ENCODE results near the gene ZNF687. TPM values are rescaled to one million over a fixed set of nuclear protein-coding genes. Genes with fewer than 3 reads are reported as not detected.

Gene ZNF687
- polyA plus RNA-seq, 1 of the 3 experiments (the other 2 are of a cell fraction), result 15.8 TPM

GRCh38 chr1:151281225-151281968 lies 702 bp upstream of the ZNF687 start:
- H2AFZ ChIP-seq (ENCODE audit: low read depth), result peak overlapping the region; percentile 95
- H3K79me2 ChIP-seq (ENCODE audit: insufficient read depth), result peaks cover 40% of the 10 kb centered on the region
- peak overlapping the region; percentile 95 for H3K9ac ChIP-seq
- peak overlapping the region; percentile 70 to 86 for H3K4me3 ChIP-seq (ENCODE audit: low read depth in 2 of 2, low read length in 1 of 2)
- WGBS (ENCODE audit: low lambda C conversion rate), result under 1% methylated on average over 16 of the region's 48 CpGs
- peak overlapping the region; percentile 98 to 100 for H3K27ac ChIP-seq (ENCODE audit: low read depth in 2 of 2, low read length in 1 of 2)
- H3K4me1 ChIP-seq (ENCODE audit: control insufficient read depth in 1 of 2, insufficient read depth in 2 of 2, low read depth in 1 of 2, low read length in 1 of 2), result peaks cover 0 to 14% of the 10 kb centered on the region in 2 experiments; a peak in 1 of 4 replicates
- no peaks in the 10 kb centered on the region for H3K9me3 ChIP-seq
- no peaks in the 10 kb centered on the region for H4K20me1 ChIP-seq (ENCODE audit: insufficient read depth)
- no peaks in the 10 kb centered on the region for H3K27me3 ChIP-seq (ENCODE audit: insufficient read depth)
- ChIA-PET POLR2A (interaction anchor here (0.6 to 1.9 kb wide), 15 partner anchors 9 to 539 kb away, joined by 3 to 11 read pairs (median 3); partner anchors contain the start of genes CGN, PI4KB, PSMD4 and RFX5), CTCF (interaction anchor here (1.0 to 5.7 kb wide), 5 partner anchors 19 to 59 kb away, joined by 3 to 36 read pairs (median 7); partner anchors contain the start of gene PSMD4)
- peak; percentile 93 for DNase-seq
- peak overlapping the region; percentile 84 for H3K4me2 ChIP-seq
- H3F3A ChIP-seq (replicated peaks; ENCODE audit: insufficient read depth), result peaks cover 4% of the 10 kb centered on the region
- H3K36me3 ChIP-seq (replicated peaks in 1 of 2; ENCODE audit: control insufficient read depth in 1 of 2, insufficient read depth in 2 of 2, low read length in 1 of 2), result peaks cover 7 to 9% of the 10 kb centered on the region in 2 experiments
- no peaks in the 10 kb centered on the region for H3K9me2 ChIP-seq
- no peak for TF ChIP-seq FOXJ3 (CRISPR knock-in tag; IDR thresholded peaks at IDR 0.05)
- TF ChIP-seq CHD2 (IDR thresholded peaks at IDR 0.05; ENCODE audit: low read length, partially characterized antibody), result peak; percentile 94
- no peak for TF ChIP-seq RXRA (IDR thresholded peaks at IDR 0.05; ENCODE audit: borderline replicate concordance, low read depth)
- peak; percentile 71 for TF ChIP-seq GABPA (IDR thresholded peaks at IDR 0.05; ENCODE audit: low read depth)
- TF ChIP-seq NFIC (IDR thresholded peaks at IDR 0.05; ENCODE audit: borderline replicate concordance), result no peak
- TF ChIP-seq FOXM1 (IDR thresholded peaks at IDR 0.05; ENCODE audit: low read depth), result no peak
- TF ChIP-seq PBX3 (IDR thresholded peaks at IDR 0.05), result peak; percentile 50
- peak; percentile 14; the same call in 1 of the 2 replicates for TF ChIP-seq TCF12 (IDR thresholded peaks at IDR 0.05)
- peak; percentile 91 for TF ChIP-seq MAX (IDR thresholded peaks at IDR 0.05; ENCODE audit: low read depth)
- TF ChIP-seq USF2 (IDR thresholded peaks at IDR 0.05; ENCODE audit: borderline replicate concordance, low read depth, low read length), result no peak
- 0 out of 2 replicates have a peak, but pooled peaks have one; percentile 27 for TF ChIP-seq USF1 (IDR thresholded peaks at IDR 0.05; ENCODE audit: borderline replicate concordance, low read depth)
- no peak for TF ChIP-seq EZH2phosphoT487 (IDR thresholded peaks at IDR 0.05; ENCODE audit: borderline replicate concordance, low read depth)
- no peak for TF ChIP-seq FOSL2 (IDR thresholded peaks at IDR 0.05; ENCODE audit: borderline replicate concordance, low read depth)
- peak; percentile 13 for TF ChIP-seq MXI1 (IDR thresholded peaks at IDR 0.05; ENCODE audit: low read depth, low read length)
- TF ChIP-seq IRF3 (IDR thresholded peaks at IDR 0.05; ENCODE audit: low read depth, low read length), result no peak
- TF ChIP-seq YY1 (IDR thresholded peaks at IDR 0.05; ENCODE audit: low read depth), result peak; percentile 55; the same call in 1 of the 2 replicates
- peak; percentile 71 for TF ChIP-seq ELF1 (IDR thresholded peaks at IDR 0.05)
- TF ChIP-seq RFX5 (IDR thresholded peaks at IDR 0.05; ENCODE audit: low read length), result peak; percentile 72; the same call in 1 of the 2 replicates
- TF ChIP-seq TAF1 (IDR thresholded peaks at IDR 0.05; ENCODE audit: borderline replicate concordance, low read depth, low read length), result 0 out of 2 replicates have a peak, but pooled peaks have one; percentile 51
- TF ChIP-seq GATA2 (CRISPR knock-in tag; IDR thresholded peaks at IDR 0.05), result no peak
- TF ChIP-seq JUND (IDR thresholded peaks at IDR 0.05), result 0 out of 2 replicates have a peak, but pooled peaks have one; percentile 7
- no peak for TF ChIP-seq RAD21 (IDR thresholded peaks at IDR 0.05; ENCODE audit: low read length)
- peak; percentile 5; the same call in 1 of the 2 replicates for TF ChIP-seq SMC3 (IDR thresholded peaks at IDR 0.05; ENCODE audit: low read depth, low read length)
- TF ChIP-seq MEF2A (IDR thresholded peaks at IDR 0.05; ENCODE audit: borderline replicate concordance, low read depth), result no peak
- no peak; the same call in 1 of the 2 replicates for TF ChIP-seq CTCF (IDR thresholded peaks at IDR 0.05)
- 0 out of 2 replicates have a peak, but pooled peaks have one; percentile 23 for TF ChIP-seq NRF1 (IDR thresholded peaks at IDR 0.05; ENCODE audit: low read depth, low read length)
- TF ChIP-seq TEAD4 (IDR thresholded peaks at IDR 0.05; ENCODE audit: borderline replicate concordance, insufficient read depth), result no peak
- no peak for TF ChIP-seq EP300 (IDR thresholded peaks at IDR 0.05; ENCODE audit: borderline replicate concordance in 1 of 2, low read depth in 1 of 2, low read length in 1 of 2)
